T-helper 9 cell (primary cell): ENCODE measurements around the gene CMC2.

Experiments
- DNase-seq: peaks from one replicate; pipeline ENCODE4 v3.0.0-alpha.2; 2020

The CMC2 gene

DNA sequence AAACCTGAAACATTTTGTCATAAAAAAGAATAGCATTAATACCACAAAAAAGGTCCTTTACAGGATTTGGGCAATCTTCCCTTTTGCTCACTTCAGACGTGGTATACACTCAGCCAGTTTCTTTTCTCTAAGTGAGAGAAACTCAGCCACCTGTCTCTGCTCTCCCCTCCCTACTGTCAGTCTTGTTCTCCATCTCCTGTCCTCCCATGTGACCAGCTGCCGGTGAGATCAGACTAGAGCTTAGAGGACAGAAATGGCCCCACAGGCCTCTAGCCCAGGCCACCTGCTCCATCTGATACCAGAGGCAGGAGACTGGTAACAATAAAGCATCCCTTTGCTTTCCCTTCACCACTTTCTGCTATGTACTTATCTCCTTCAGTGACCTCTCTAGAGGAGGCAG, 34.9 kb downstream of the CMC2 start:
- no peak for DNase-seq

DNA sequence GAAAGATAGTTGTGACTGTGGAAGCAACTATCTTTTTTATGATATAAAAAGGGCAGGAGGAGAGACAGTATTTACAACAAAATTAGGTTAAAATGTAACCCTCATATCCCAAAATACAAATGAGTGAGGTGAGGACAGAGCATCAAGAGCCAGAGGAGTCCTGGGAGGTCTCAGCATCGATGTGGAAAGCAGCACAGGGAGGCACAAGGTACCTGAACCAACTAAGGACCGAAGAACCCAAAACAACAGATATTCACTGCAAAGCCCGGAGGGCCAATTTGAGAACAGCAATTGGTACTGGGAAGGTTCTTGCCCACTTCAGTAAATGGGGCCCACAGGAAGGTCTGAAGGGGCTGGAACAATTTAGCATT, 37.6 kb downstream of the CMC2 start:
- DNase-seq, result no peak

DNA sequence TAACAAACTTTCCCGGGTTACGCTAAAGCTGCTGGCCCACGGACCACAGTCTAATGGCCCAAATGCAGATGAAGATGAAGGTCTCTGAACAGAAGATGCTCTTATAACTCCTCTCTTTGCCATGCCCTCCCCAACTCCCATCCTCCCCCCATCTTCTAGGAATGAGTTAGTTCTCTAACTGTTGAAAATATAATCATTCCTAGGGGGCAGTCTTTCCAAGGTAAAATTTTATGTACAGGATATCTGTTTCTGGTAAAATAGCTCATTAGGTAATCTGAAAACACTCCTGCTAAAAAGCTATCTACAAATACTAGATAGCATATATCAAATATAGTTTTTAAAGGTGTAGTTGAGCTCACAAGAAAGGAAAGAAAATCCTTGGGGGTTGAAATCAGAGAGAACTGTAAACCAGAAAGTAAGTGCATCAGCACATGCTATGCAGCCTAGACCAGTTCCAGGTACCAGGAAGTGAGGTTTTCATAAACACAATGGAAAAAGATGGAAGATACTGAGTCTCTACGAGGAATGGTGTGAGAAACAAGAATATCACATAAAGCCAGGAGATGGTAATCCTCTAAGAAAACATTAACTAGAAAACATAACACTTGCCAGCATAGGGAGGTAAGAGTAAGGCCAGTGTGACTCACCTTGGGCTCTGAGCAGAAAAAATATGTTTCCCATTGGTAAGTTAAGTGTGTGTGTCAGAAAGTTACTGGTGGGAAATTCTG, 38.1 kb downstream of the CMC2 start:
- no peak for DNase-seq

DNA sequence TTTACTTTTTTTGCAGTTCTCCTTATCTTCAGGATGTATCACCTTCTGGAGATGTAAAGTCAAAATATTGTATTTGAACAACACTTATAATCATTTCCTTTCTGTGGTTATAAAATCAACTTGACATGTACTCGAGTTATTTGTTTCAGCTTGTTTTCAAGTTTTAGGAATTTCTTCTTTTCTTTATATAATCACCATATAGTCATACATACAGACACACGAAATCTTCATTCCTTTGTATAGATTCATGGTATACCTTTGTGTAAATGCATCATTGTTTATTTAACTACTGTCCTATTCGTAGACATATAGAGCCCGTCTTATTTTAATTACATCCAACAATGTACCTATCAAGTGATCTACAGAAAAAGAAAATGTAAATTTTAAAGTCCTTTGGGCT, 40.1 kb downstream of the CMC2 start:
- no peak for DNase-seq

DNA sequence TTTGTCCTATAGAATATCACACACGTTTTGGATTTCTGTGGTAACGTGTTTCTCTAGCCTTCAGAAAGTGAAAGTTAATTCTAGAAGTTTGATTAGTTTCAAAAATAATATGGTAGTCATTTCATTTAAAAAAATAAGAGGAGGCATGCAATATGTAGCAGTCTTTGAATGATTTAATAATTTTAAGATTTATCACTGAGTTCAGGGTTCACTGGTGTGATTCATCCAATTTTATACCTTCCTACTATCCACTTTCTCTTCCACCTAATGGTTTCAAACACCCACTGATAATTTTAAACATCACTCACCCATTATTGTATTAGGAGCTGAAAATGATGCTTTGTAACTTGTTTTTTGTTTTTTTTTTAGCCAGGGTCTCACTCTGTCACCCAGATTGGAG, 42.3 kb downstream of the CMC2 start:
- DNase-seq, result no peak

DNA sequence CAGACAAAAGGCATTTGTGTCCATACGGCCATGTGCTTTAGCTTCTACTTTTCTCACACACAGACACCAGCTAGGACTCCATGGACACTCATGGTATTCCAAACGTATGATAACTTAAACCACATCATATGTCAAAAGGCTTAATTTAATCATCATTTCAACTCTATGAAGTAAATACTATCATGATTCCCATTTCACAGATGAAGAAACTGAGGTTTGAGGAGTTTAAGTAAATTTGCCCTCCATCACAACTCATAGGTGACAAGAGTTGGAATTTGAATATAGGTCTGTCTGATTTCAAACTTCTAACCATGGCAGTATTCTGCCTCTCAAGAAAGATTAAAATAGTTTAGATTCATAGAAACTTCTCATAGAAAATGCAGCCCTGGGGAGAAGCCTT, 43.8 kb downstream of the CMC2 start:
- DNase-seq, result no peak

DNA sequence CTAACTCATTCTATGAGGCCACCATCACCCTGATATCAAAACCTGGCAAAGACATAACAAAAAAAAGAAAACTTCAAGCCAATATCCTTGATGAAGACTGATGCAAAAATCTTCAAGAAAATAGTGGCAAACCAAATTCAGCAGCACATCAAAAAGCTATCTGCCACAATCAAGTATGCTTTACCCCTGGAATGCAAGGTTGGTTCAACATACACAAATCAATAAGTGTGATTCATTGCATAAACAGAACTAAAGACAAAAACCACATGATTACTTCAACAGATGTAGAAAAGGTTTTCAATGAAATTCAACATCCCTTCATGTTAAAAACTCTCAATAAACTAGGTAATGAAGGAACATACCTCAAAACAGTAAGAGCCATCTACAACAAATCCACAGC, 48.4 kb downstream of the CMC2 start:
- DNase-seq, result no peak

DNA sequence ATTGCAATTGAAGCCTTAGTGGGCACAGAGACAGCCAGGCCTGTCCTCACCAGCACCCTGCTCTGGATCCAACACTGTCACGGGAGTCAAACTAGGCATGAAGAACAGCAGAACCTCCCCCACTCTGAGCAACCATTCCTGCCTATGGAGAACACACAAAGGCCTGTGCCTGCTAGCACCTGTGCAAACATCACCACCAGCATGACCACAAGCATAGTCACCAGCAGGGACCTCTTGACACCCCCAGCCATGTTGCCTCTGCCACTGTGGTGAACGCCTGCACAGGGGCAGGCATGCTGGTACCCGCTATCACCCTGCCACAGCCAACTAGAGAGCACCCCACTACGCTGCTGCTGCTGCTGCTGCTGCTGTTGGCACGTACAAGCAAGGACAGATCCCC, 51.7 kb downstream of the CMC2 start:
- no peak for DNase-seq

DNA sequence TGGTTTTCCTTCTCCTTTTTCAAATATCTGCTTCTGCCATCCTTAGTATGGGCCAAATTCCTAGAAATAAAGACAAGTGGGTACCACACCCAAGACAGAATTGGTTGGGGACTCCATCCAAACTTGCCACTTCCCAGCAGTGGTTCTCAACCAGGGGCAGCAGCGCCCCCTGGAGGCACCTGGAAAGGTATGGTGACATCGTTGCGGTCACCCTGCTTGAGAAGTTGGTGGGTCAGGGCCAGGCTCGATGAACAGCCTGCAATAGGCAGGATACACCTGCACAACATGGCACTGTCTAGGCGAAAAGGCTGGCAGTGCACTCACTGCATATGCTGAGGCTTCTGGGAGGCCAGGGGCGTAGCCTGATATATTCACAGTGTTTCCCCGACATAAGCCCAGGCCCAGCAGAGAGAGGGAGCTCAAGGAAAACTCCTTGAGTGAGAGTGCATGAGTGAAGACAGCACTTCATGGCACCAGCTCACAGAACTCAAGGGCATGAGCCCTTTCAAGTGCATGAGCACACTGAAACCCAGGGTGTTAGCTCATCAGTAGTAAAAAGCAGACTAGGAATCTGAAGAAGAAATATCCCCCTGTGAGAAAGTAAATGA, 57.7 kb downstream of the CMC2 start:
- no peak for DNase-seq

DNA sequence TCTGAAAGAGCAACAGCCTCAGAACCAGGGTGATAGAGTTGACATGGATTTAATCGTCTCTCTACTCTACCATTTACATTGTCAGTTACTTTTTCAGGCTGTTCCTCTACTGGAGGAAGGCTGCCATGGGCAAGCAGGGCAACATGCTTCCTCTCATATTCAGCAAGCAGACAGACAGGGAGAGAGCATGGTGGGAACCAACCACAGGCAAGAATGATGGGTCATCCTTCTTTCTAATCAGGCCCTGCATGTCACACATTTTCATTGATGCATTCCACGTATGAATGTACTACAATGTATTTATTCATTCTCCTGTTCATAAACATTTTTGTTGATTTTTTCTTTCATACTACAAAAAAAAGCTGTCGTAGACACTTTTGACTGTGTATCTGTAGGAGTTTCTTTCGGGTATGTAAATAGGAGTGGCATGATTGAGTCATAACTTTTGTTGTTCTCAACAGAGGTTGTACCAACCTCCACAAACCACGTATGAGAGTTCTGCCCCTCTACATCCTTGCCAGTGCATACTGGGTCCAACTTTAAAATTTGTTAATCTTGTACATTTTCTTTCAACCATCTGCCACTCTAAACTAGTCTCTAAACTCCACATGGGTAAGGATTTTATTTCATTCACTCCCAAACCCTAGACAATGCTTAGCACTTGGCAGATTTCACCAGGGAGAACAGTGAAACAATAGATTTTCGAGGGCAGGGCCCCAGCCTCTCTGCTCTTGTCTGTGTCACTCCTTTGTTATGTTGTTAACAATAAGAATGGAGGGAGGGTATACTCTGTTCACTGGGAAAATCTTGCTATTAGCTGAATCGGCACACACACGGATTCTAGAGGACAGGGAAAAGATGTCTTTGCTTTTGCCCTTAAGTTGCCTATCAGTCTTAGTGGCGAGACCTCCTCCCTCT, 58.7 kb downstream of the CMC2 start:
- DNase-seq, result no peak

DNA sequence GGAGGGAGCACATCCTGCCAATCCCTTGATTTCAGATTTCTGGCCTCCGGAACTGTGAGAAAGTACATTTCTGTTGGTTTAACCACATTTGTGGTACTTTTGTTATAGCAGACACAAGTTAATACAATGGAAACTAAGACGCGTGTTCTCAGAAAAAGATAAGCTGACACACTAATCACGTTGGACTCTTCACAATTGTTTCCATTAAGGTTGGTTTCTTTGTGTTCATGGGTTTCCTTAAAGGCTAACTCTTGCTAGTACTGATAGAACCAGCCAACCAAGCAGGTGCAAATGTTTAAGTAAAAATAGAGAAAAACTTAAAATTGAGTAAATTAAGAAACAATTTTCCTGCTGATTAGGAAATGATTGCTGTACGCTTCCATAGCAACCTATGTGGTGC, 59.4 kb downstream of the CMC2 start:
- DNase-seq, result no peak

DNA sequence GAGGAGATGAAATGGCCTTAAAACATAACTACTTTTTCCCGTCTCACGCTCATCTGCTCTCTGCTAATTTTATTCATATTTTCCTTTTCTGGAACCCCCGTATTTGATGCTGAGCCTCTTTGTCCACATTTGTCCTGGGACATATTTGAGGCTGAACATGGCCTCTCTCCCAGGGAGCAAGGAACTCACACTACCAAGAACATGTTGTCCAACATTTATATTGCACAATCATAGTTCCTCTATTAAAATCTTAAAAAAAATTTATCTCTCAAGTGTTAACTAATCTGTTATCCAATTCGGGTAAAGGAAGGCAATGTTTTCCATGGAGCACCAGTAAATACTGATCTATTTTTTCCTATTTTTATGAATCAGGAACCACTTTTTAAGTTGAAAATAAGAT, 60.2 kb downstream of the CMC2 start:
- DNase-seq, result no peak

DNA sequence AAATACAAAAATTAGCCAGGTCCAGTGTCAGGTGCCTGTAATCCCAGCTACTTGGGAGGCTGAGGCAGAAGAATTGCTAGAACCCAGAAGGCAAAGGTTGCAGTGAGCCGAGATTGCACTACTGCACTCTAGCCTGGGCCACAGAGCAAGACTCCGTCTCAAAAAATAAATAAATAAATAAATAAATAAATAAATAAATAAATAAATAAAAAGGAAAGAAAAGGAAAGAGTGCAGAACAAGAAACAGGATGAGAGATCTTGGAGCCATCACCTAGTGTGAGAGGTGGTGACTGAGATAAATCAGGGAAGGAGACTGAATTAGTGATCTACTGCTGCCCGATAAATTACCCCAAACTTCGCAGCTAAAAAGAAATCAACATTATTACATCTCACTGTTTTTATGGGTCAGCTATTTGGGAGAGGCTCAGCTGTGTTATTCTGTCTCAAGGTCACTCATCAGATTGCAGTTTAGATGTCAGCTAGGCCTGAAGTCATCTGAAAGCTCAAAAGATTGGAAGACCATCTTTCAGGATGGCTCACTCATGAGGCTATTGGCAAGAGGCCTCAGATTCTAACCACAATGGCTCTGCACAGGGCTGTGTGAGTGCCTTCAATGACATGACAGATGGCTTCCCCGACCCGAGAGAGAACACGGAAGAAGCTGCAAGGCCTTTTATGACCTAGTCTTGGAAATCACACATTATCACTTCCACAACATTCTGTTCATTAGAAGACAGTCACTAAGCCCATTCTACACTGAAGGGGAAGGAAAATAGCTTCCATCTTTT, 66.4 kb downstream of the CMC2 start:
- no peak for DNase-seq

DNA sequence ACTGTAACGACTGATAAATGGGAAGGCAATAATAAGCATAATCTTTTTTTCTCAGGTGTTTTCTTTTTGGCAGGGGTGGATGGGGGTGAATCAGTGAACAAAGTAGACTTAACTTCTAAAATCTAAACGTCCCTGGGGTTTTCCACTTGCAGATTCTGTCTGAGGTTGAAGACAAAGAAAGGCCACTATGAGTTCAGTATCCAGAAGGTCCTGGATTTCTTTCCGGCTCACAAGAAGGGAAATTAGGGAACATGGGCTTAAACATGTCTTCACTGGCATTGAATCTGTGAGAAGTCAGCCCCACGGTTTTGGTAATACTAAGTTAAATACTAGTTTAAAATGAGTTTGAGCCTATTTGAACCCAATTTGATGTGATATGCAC, 67.8 kb downstream of the CMC2 start:
- no peak for DNase-seq

DNA sequence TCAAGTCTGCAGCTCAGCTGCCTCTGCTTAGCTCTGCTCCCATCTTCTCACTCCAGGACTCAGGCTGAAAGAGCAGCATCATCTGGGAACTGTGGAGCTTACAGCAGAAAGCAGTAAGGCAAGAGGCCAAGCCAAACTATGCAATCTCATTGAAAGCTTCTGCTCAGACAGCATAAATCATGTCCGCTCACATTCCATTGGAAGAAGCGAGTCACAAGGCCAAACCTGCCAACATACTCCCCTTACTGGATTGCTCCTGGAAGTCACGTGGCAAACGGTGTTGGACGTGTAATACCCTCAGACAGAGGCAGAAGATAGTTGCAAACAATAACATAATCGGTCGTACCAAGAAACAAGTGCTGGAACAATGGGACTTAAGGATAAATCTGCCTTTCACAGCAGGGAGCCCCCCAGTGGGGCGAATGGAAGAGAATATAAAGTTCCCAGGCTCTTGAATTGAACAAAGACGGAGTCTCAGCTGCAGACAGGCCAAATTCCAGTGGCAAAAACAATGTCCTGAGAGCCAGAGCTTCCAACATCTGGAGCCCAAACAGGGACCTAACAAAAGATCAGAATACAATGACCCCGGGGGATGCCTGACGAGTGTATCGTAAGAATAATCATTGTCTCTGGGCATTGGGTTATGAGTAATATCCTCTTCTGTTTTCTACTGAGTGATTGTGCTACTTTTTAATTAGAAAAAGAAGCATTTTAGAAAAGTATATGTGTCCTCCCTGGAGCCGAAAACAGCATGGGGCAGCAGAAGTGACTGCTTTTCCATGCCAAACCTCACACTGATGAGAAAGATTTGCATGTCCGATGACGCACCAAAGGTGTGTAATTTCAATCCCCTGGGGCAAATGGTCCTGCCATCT, 68.4 kb downstream of the CMC2 start:
- no peak for DNase-seq

DNA sequence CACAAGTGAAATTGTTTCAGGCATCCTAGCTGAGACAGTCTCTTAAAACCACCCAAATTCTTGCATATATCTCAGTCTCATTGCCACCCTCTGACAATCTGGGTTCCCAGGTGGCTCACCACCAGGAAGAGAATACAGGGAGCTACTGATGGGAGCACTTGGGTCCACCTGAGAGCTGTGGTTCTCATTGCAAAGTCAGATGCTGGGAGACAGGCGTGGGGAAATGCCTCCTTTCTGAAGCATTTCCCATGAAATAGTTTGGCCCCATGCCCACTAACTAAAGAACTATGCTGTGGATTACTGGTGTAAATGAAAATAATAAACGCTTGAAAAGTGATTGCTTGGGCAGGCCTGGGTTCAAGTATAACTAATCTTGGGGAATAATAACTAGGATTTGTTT, 70.3 kb downstream of the CMC2 start:
- DNase-seq, result no peak

DNA sequence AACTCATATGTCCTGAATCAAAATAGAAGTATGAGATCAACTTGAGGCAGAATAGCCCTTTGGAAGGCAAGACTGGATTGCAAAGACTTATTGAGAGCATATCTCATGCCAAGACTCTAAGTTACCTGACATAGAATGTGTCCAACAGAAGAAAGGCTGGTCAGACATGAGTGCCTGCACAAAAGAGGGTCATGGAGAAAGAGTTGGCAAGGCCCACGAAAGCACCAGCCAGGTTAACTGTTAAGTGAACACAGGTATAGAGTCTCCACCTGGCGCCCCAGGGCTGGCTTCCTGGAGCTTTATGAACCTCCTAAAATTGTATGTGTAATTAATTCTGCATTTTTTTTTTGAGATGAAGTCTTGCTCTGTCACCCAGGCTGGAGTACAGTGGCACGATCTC, 71.0 kb downstream of the CMC2 start:
- no peak for DNase-seq

DNA sequence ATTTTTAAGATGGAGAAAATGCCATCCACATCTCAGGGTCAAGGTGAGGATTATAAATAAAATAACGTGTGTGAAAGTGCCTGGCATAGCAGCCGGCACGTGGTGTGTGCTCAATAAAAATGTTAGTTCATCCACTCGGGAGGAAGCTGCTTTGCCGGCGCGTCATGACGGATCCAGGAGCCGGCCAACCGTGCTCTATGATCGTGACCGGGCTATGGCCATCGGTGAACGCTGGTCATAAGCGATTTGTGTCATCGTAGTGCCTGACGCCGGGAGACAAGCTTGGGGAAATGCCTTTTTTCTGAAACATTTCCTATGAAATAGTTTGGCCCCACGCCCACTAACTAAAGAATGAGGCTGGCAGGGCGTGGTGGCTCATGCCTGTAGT, 74.0 kb downstream of the CMC2 start:
- DNase-seq, result no peak

DNA sequence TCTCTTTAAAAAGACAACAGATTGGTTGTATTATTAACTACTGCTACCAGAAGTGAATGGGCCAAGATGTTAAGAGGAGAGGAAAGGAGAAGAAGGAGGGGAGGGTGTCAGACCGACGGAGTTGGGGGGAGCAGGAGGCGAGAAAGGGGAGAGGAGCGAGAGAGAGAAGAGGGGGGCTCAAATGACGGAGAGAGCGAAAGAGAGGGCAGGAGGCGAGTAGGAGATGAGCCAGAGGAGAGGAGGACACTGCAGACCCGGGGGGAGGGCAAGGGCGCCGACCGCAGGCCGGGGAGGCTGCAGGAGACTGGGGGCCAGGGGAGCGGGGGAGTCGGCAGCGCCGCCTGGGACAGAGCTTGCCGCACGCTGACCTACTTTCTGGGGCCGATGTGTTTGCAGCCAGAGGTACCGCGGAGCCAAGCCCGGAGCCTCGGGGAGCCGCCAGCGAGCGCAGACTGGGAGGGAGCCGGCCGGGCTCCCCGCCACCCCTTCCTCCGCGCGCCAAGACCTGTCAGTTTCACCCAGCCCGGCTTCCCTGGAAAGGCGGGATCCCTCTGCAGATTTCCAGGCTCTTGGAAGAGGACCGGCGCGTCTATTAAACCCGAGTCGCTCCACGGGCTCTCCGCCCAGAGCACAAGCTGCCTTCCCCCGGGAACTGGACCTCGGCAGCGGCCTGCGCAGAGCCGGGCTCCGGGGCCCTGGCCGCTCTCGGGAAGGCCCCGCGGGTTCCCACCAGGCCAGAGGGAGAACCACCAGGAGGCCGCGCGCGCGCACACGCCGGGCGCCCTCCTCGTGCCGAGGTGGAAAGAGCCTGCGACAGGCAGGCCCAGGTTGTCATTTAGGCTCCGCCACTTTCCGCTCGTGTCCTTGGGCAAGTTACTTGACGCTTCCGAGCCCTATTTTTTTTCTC, 74.6 kb downstream of the CMC2 start:
- no peak for DNase-seq

DNA sequence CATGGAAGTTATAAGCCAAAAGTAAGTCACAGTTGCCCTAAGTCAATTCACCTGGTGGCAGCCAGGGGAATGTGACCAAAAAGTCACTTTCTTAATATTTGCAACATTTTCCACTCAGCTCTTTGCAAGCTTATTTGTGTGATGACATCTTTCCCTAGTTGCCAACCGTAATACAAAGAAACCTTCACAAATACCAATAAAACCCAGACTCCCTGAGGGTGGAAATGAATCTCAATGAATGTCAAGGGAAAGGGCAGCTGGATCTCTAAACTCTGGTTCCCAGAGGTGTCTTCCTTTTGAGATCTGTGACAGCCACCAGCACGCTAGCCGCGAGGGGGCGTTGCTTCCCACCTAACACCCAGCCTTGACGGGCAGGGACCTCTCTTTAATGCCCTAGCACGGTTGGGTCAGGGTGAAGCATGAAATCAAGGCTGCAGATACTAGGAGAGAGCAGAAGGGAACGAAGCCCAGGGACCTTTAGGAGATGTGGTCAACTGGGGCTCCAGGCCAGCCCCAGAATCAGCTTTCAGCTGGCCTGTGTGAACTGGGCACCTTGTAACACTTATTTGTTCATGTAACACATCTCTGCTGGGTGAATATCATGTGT, 82.2 kb downstream of the CMC2 start:
- DNase-seq, result no peak

DNA sequence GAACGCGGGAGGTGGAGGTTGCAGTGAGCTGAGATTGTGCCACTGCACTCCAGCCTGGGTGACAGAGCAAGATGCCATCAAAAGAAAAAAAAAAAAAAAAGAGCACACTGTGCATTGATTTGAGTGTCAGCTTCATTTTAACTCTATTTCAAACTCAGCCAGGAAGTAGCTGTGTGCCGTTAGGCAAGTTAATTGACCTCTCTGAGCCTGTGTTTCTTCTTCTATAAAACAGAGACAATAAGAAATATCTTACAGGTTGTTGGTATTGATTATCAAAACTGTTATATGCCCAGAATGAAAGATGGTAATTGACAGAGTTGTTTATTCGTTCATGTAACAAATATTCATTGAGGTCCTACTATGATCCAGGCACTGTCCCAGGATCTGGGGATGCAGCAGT, 83.3 kb downstream of the CMC2 start:
- DNase-seq, result no peak
